ENCODE data around the gene AAK1. TPM values are rescaled to one million over a fixed set of nuclear protein-coding genes. Genes with fewer than 3 reads are reported as not detected.
"Not testable (repeated sequence)": the region's sequence is repeated elsewhere in the genome, so short reads cannot be mapped to it uniquely, and the experiment has no call there.

Gene AAK1
- total RNA-seq, 2 experiments from 2014 or later, result 95.2 to 99.3 TPM

DNA sequence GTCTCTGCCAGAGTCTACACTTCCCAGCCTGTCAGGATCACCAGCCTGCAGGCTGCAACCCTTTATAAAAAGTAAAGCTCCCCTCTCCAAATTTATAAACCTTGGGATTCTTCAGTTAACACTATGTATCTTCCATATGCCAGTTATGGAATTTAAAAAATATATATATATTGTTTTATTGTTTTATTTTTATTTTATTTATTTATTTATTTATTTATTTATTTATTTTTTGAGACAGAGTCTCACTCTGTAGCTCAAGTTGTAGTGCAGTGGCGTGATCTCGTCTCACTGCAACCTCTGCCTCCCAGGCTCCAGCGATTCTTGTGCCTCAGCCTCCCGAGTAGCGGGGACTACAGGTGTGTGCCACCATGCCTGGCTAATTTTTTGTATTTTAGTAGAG lies 3.7 kb upstream of the AAK1 start:
- H3K4me3 Mint-ChIP-seq, result peak overlapping the region; percentile 86
- H3K27ac Mint-ChIP-seq, result peak overlapping the region; percentile 99
- ChIA-PET CTCF (interaction anchor here (0.6 to 1.5 kb wide), 5 partner anchors 39 to 86 kb away, joined by 3 read pairs; no protein-coding TSS in a partner anchor), POLR2A (interaction anchor here (3.1 kb wide), 1 partner anchor 27 kb away, joined by 10 read pairs; no protein-coding TSS in a partner anchor)
- H3K4me1 Mint-ChIP-seq (ENCODE audit: low read depth), result peaks cover 57% of the 10 kb centered on the region
- not testable (repeated sequence) for H3K36me3 Mint-ChIP-seq, DNase-seq, H3K9me3 Mint-ChIP-seq, H3K27me3 Mint-ChIP-seq
- intact Hi-C loops (cut with micrococcal nuclease), result loop anchor here (10.0 kb wide), 2 partner anchors 262 to 488 kb away; partner anchors contain the start of gene GFPT1

DNA sequence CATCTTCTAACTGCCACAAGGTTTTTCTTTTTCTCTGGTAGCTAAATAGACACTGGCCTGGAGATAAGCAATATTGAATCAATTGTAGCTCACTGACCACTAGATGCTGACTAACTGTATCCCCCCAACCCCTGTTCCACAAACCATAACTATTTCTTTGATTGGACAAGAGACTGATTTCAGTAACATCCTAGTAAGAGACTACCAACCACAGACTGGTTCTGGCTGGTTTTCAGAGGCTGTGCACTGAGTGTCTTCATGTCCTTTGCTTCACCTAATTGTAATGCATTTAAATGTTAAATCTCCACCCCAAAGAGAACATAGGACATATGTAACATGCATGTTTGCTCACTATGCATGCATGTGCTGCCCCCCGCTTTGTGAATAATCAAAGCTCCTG lies 3.2 kb upstream of the AAK1 start:
- H3K27me3 Mint-ChIP-seq, result no peaks in the 10 kb centered on the region
- CTCF ChIA-PET, result interaction anchor here (0.6 to 3.0 kb wide), 9 partner anchors 18 to 89 kb away, joined by 3 to 25 read pairs (median 3); no protein-coding TSS in a partner anchor
- peaks cover 6% of the 10 kb centered on the region for H3K9me3 Mint-ChIP-seq
- H3K4me3 Mint-ChIP-seq, result peak overlapping the region; percentile 86
- peak; percentile 47 for DNase-seq
- H3K36me3 Mint-ChIP-seq, result peaks cover 8% of the 10 kb centered on the region
- H3K27ac Mint-ChIP-seq, result peak overlapping the region; percentile 99
- H3K4me1 Mint-ChIP-seq (ENCODE audit: low read depth), result peaks cover 52% of the 10 kb centered on the region
- POLR2A ChIA-PET, result interaction anchor here (1.4 to 3.1 kb wide), 2 partner anchors 10 to 28 kb away, joined by 4 to 10 read pairs; no protein-coding TSS in a partner anchor
- intact Hi-C loops (cut with micrococcal nuclease), result loop anchor here (1.0 to 10.0 kb wide), 3 partner anchors 45 to 488 kb away; partner anchors contain the start of gene GFPT1

DNA sequence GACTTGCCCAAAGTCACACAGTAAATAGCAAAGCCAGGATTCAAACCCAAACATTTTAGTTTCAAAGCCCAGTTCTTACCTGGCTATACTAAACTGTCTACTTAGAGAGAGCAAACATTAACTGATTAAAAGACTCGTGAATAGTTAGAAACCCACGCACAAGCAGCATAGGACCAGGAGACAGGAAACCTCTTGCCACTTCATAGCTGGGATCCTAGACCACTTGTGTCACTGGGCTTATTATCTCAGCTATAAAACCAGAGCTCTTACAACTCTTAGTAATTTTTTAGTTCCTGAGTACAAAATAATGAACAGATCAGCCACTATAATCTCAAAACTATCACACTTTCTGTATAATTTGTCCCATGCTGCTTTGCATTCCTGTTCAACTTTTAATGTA lies 2.4 kb upstream of the AAK1 start:
- ChIA-PET POLR2A (interaction anchor here (0.8 to 3.1 kb wide), 7 partner anchors 9 to 70 kb away, joined by 3 to 10 read pairs (median 4); no protein-coding TSS in a partner anchor), CTCF (interaction anchor here (0.6 to 3.0 kb wide), 11 partner anchors 17 to 171 kb away, joined by 3 to 25 read pairs (median 3); no protein-coding TSS in a partner anchor)
- peaks cover 13% of the 10 kb centered on the region for H3K36me3 Mint-ChIP-seq
- peak overlapping the region; percentile 86 for H3K4me3 Mint-ChIP-seq
- peaks cover 45% of the 10 kb centered on the region for H3K4me1 Mint-ChIP-seq (ENCODE audit: low read depth)
- no peaks in the 10 kb centered on the region for H3K27me3 Mint-ChIP-seq
- intact Hi-C loops (cut with micrococcal nuclease), result loop anchor here (1.0 to 10.0 kb wide), 5 partner anchors 45 to 489 kb away; partner anchors contain the start of genes GFPT1 and GMCL1
- peaks cover 6% of the 10 kb centered on the region for H3K9me3 Mint-ChIP-seq
- H3K27ac Mint-ChIP-seq, result peak overlapping the region; percentile 99
- peak; percentile 40 for DNase-seq

DNA sequence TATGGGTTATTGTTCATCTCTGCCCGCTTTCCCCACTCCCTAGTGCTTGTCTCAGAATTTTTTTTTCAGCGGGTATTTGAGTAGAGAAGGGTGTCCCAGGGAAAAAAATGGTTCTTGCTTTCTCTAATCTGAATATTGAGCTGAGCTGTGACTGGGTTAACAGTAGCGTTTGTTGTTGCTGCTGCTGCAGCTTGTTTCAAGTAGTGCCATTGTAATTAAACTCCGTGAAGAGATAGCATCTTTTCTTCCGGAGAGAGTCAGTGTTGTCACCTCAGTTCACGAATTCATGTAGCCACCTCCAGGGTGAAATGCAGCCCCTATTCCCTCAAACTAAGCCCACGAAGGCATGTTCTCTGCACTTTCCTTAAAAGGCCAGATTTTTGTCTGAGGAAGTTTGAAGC lies 1.5 kb upstream of the AAK1 start:
- Mint-ChIP-seq H3K9me3 (peaks cover 6% of the 10 kb centered on the region), H3K27ac (peak overlapping the region; percentile 99), H3K4me3 (peak overlapping the region; percentile 86), H3K27me3 (no peaks in the 10 kb centered on the region), H3K4me1 (ENCODE audit: low read depth) (peaks cover 45% of the 10 kb centered on the region), H3K36me3 (peaks cover 21% of the 10 kb centered on the region)
- peak; percentile 41 for DNase-seq
- POLR2A ChIA-PET, result interaction anchor here (0.6 to 3.6 kb wide), 10 partner anchors 17 to 208 kb away, joined by 3 to 11 read pairs (median 4); partner anchors contain the start of gene NFU1
- CTCF ChIA-PET, result interaction anchor here (0.6 to 3.0 kb wide), 10 partner anchors 16 to 84 kb away, joined by 3 to 25 read pairs (median 4); no protein-coding TSS in a partner anchor
- intact Hi-C loops (cut with micrococcal nuclease), result loop anchor here (2.0 to 10.0 kb wide), 4 partner anchors 84 to 490 kb away; partner anchors contain the start of genes GFPT1 and GMCL1

DNA sequence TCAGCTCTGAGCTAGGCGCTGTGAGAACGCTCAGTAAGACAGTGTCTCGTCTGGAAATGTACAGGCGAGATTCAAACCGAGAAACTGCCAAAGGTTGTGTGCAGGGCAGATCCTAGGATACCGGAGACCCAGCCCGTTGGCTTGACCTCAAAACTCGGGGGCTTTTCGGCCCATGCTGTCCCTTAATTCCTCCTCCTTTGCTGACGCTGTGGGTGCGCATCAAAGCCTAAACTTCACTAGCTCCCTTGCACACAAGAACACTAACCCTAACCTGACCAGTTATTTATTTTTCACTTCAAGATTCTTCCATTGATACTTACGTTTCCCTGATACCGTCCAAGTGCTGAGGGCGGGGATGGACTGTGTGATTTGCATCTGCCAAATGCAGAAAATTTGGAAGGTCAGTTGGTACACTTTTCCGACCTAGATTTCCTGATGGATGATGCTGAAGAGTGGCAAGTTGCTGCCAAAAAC lies 1.0 kb upstream of the AAK1 start:
- POLR2A ChIA-PET, result interaction anchor here (0.6 to 3.6 kb wide), 15 partner anchors 7 to 207 kb away, joined by 3 to 11 read pairs (median 4); partner anchors contain the start of gene NFU1
- Mint-ChIP-seq H3K27ac (peak overlapping the region; percentile 99), H3K27me3 (no peaks in the 10 kb centered on the region), H3K36me3 (peaks cover 22% of the 10 kb centered on the region), H3K4me3 (peak overlapping the region; percentile 86), H3K4me1 (ENCODE audit: low read depth) (peaks cover 47% of the 10 kb centered on the region), H3K9me3 (peaks cover 6% of the 10 kb centered on the region)
- intact Hi-C loops (cut with micrococcal nuclease), result loop anchor here (1.0 to 10.0 kb wide), 8 partner anchors 70 to 1177 kb away; partner anchors contain the start of genes APLF, C2orf42, FBXO48 and GFPT1
- CTCF ChIA-PET, result interaction anchor here (0.6 to 3.0 kb wide), 8 partner anchors 15 to 84 kb away, joined by 3 to 25 read pairs (median 4); no protein-coding TSS in a partner anchor
- DNase-seq, result no peak

DNA sequence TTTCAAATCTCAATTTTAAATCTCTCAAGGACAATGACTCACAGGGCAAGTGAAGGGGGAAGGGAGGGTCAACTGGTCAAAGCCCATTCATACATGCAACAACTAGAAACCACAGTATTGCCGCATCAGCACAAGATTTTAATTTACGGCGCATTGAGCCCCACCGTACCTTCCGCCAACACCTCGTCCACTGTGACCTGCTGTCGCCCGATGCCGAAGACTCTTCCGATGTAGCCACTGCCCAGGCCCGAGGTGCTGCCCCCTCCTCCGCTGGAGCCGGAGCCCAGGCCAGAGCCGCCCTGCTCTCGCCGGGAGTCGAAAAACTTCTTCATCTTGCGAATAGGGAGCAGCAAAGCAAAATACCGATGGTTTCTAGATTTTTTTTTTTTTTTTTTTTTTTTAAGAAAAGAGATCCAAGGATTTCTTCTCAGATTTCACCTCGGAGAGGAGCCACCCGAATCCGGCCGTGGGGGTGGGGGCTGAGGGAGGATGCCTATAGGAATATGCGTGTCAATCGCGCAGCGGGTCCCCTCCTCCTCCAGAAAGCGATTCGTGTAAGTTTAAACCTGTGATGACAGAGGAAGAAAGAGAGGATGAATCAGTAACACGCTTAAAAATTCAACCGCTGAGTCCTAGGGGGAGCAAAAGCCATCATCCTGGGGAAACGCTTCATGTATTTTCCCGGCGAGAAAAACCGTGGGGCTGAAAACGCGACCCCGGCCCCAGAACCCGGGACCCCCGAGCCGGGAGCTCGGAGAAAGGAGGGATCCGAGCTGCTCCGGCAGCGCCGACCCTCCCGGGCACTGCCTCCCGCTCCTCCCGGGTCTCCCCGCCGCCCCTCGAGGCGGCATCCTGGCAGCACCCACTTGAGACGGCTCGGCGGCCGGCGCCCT lies 584 bp downstream of the AAK1 start:
- Mint-ChIP-seq H3K27ac (peak overlapping the region; percentile 99), H3K27me3 (no peaks in the 10 kb centered on the region), H3K36me3 (peaks cover 32% of the 10 kb centered on the region), H3K9me3 (peaks cover 6% of the 10 kb centered on the region), H3K4me1 (ENCODE audit: low read depth) (peaks cover 59% of the 10 kb centered on the region), H3K4me3 (peak overlapping the region; percentile 86)
- ChIA-PET POLR2A (interaction anchor here (0.6 to 3.6 kb wide), 12 partner anchors 9 to 902 kb away, joined by 3 to 11 read pairs (median 3); partner anchors contain the start of gene NFU1), CTCF (interaction anchor here (0.7 to 1.2 kb wide), 3 partner anchors 70 to 173 kb away, joined by 3 read pairs; no protein-coding TSS in a partner anchor)
- peak; percentile 80 for DNase-seq
- intact Hi-C loops (cut with micrococcal nuclease), result loop anchor here (1.0 to 10.0 kb wide), 8 partner anchors 42 to 1176 kb away; partner anchors contain the start of genes APLF, C2orf42, FBXO48 and GFPT1

DNA sequence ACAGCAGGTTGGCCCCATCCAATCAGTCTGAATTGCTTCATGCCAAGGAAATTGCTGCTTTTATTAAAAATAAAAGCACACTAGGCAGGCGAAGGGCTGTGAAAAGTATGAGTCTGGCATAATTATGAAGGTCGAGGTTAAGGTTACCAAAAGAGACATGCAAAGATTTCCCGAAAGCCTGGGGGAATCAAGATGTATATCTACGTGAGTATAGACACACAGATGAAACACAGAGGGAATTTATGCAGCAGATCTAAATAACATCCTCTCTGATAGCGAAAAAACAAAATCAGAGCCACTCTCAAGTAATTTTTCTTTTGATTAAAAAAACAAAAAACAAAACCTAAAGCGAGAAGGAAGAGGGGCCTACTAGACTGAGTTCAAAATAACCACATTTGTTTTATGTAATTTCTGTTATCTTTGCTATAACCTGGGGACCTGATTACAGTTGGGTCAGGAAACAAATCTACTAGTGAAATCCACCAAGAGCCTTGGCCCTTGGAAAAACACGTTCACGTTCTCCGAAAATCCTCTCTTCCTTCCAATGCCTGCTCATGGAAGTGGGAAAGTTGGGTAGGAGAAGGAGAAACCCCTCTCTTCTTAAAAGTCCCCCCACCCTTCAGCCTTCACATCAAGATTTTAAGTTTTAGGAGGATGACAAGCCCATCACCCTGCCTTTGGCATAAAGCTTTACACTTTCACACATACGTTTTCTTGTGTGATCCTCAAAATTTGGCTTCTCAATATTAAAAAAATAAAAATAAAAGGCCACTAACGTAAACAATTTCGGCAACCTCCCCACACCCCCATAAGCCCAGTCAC lies 1.4 kb downstream of the AAK1 start:
- no peak for DNase-seq
- POLR2A ChIA-PET, result interaction anchor here (1.1 to 3.6 kb wide), 5 partner anchors 14 to 205 kb away, joined by 3 to 11 read pairs (median 3); partner anchors contain the start of gene NFU1
- intact Hi-C loops (cut with micrococcal nuclease), result loop anchor here (2.0 to 10.0 kb wide), 7 partner anchors 41 to 1175 kb away; partner anchors contain the start of genes APLF, C2orf42, FBXO48 and GFPT1
- CTCF ChIA-PET, result interaction anchor here (0.7 to 3.5 kb wide), 4 partner anchors 26 to 83 kb away, joined by 3 to 31 read pairs (median 4); no protein-coding TSS in a partner anchor
- H3K27me3 Mint-ChIP-seq, result no peaks in the 10 kb centered on the region
- peaks cover 38% of the 10 kb centered on the region for H3K36me3 Mint-ChIP-seq
- H3K4me1 Mint-ChIP-seq (ENCODE audit: low read depth), result peaks cover 65% of the 10 kb centered on the region
- peak overlapping the region; percentile 86 for H3K4me3 Mint-ChIP-seq
- H3K9me3 Mint-ChIP-seq, result peaks cover 6% of the 10 kb centered on the region
- H3K27ac Mint-ChIP-seq, result peak overlapping the region; percentile 99

DNA sequence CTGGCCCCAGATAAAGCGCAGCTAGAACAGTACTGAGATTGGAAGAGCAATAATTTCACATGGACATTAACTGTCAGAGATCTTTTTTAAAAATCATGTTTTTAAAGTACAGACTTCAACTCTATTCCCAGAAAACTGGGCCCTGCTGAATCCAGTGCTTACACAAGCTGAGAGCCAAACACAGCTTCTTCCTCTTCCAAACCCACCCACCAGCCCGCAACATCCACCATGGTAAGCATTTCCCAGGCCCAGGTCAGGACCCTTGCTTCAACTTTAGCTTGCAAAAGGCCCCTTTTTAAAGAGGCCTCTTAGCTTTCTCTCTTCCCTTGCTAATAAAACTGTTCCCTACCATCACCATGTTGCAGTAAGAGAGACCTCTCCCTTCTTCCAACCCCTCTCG lies 2.1 kb downstream of the AAK1 start:
- no peak for DNase-seq
- ChIA-PET CTCF (interaction anchor here (0.6 to 3.5 kb wide), 5 partner anchors 26 to 260 kb away, joined by 3 to 31 read pairs (median 4); no protein-coding TSS in a partner anchor), POLR2A (interaction anchor here (1.1 to 1.5 kb wide), 4 partner anchors 13 to 75 kb away, joined by 3 to 5 read pairs (median 3); no protein-coding TSS in a partner anchor)
- Mint-ChIP-seq H3K4me1 (ENCODE audit: low read depth) (peaks cover 60% of the 10 kb centered on the region), H3K27me3 (no peaks in the 10 kb centered on the region), H3K4me3 (peak overlapping the region; percentile 86), H3K27ac (peak overlapping the region; percentile 99), H3K36me3 (peaks cover 40% of the 10 kb centered on the region), H3K9me3 (peaks cover under 1% of the 10 kb centered on the region)
- intact Hi-C loops (cut with micrococcal nuclease), result loop anchor here (5.0 to 10.0 kb wide), 5 partner anchors 257 to 1174 kb away; partner anchors contain the start of genes APLF, C2orf42, FBXO48 and GFPT1

DNA sequence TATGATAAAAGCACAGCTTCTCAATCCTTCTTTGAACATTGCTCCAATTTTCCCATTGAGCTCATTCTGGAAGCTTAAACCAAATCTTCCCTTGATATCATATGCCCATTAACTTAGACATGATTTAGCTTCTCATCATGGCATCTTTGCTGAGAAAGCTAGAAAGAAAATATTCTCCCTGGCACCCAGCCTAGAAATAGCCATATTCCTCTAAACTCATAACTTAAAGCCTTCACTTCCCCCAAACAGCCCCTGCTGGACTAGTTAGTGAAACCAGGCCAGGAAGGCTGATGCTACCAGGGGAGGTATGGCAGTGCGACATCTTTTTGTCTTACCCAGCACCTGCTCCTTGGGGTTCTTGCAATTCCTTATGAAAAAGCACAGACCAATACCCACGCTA lies 4.3 kb downstream of the AAK1 start:
- peaks cover 53% of the 10 kb centered on the region for H3K4me1 Mint-ChIP-seq (ENCODE audit: low read depth)
- DNase-seq, result no peak
- CTCF ChIA-PET, result interaction anchor here (0.9 to 3.5 kb wide), 4 partner anchors 11 to 78 kb away, joined by 3 to 31 read pairs (median 5); no protein-coding TSS in a partner anchor
- H3K9me3 Mint-ChIP-seq, result no peaks in the 10 kb centered on the region
- peak overlapping the region; percentile 86 for H3K4me3 Mint-ChIP-seq
- H3K36me3 Mint-ChIP-seq, result peaks cover 40% of the 10 kb centered on the region
- POLR2A ChIA-PET, result interaction anchor here (1.3 to 1.9 kb wide), 2 partner anchors 11 to 45 kb away, joined by 4 to 7 read pairs; no protein-coding TSS in a partner anchor
- intact Hi-C loops (cut with micrococcal nuclease), result loop anchor here (1.0 kb wide), 1 partner anchor 11 kb away; no protein-coding TSS in a partner anchor
- peak overlapping the region; percentile 69 for H3K27ac Mint-ChIP-seq
- no peaks in the 10 kb centered on the region for H3K27me3 Mint-ChIP-seq

DNA sequence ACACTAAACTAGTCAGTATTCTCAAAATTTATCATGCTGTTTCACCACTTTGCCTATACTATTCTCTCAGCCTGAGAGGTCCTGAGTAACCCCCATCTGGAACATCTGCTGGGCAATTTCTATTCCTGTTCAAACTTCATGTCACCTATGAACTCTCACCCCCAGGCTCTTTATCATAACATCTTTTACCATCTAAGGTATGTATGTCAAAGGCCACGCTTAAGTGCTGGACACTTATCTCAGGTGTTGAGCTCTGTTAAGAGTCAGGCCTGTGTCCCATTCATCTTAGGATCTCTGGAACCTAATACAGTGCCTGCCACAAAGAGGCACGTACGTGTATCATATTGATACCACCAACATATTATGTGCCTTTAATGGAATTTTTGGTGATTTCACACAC lies 4.9 kb downstream of the AAK1 start:
- DNase-seq, result no peak
- peaks cover 40% of the 10 kb centered on the region for H3K36me3 Mint-ChIP-seq
- POLR2A ChIA-PET, result no interaction called here
- intact Hi-C loops (cut with micrococcal nuclease), result loop anchor here (1.0 kb wide), 1 partner anchor 10 kb away; no protein-coding TSS in a partner anchor
- CTCF ChIA-PET, result interaction anchor here (0.9 to 3.5 kb wide), 5 partner anchors 10 to 78 kb away, joined by 3 to 31 read pairs (median 6); no protein-coding TSS in a partner anchor
- H3K9me3 Mint-ChIP-seq, result no peaks in the 10 kb centered on the region
- peak overlapping the region; percentile 20 for H3K27ac Mint-ChIP-seq
- H3K4me3 Mint-ChIP-seq, result no peak overlapping the region
- peaks cover 57% of the 10 kb centered on the region for H3K4me1 Mint-ChIP-seq (ENCODE audit: low read depth)
- no peaks in the 10 kb centered on the region for H3K27me3 Mint-ChIP-seq

All from activated CD4-positive, alpha-beta memory T cell treated with anti-CD3 and anti-CD28 coated beads for 36 hours (primary cell).